ENCODE results near the gene AKR1B15. TPM values are rescaled to one million over a fixed set of nuclear protein-coding genes. Genes with fewer than 3 reads are reported as not detected.
A peak's percentile ranks its signal among the peaks of the same experiment; 100 is the strongest.

Gene AKR1B15
- total and polyA plus RNA-seq, 9 of the 15 experiments (the other 6 are each of a cell fraction or from before 2014, with no cell fraction given) = not detected

- TF ChIP-seq HES1 (IDR thresholded peaks at IDR 0.05; ENCODE audit: low read depth) = peak; percentile 85; the same call in 1 of the 2 replicates
- TF ChIP-seq BDP1 (IDR thresholded peaks at IDR 0.05; ENCODE audit: insufficient read depth, insufficient read length) = no peak
These were observed 44.9 kb downstream of the AKR1B15 start (continued) for GRCh38 chr7:134593530-134594392.

GRCh38 chr7:134594877-134595276, 46.0 kb downstream of the AKR1B15 start:
- intact Hi-C loops (cut with micrococcal nuclease) = no loop called here
- Histone ChIP-seq H2AFZ (ENCODE audit: low read depth, low read length) (no peak overlapping the region), H3K9ac (ENCODE audit: insufficient read depth in 1 of 2, low read depth in 2 of 2, low read length in 2 of 2) (no peak overlapping the region), H3K79me2 (ENCODE audit: control insufficient read depth, insufficient read depth, low read length) (no peaks in the 10 kb centered on the region), H4K20me1 (replicated peaks; ENCODE audit: control insufficient read depth, insufficient read depth, low read length) (no peaks in the 10 kb centered on the region), H3K4me3 (no peak overlapping the region), H3K27ac (ENCODE audit: extremely low read depth, low read depth, low read length) (no peak overlapping the region), H3K9me1 (ENCODE audit: control insufficient read depth, insufficient read depth, low read length) (no peaks in the 10 kb centered on the region), H3K9me3 (replicated peaks; ENCODE audit: control insufficient read depth, insufficient read depth, low read depth, low read length) (no peaks in the 10 kb centered on the region), H3K36me3 (ENCODE audit: control insufficient read depth, insufficient read depth, low read length) (no peaks in the 10 kb centered on the region), H3K4me1 (replicated peaks in 1 of 2; ENCODE audit: control insufficient read depth in 2 of 2, insufficient read depth in 2 of 2, low read length in 2 of 2) (no peaks in the 10 kb centered on the region), H3K27me3 (ENCODE audit: control insufficient read depth in 2 of 2, insufficient read depth in 2 of 2, low read length in 2 of 2) (peaks cover 0 to 10% of the 10 kb centered on the region in 2 experiments; a peak in 2 of 5 replicates), H3K4me2 (ENCODE audit: insufficient read depth, low read length) (no peak overlapping the region)
- 0% methylated on average over 1 of the region's 1 CpG for WGBS (ENCODE audit: insufficient coverage, low coverage, missing lambda C conversion rate)
- in situ Hi-C loops (cut with MboI) = no loop called here
- FAIRE-seq = no peak
- DNase-seq (ENCODE audit: extremely low read depth in 1 of 4, low spot score in 3 of 4) = no peak
- ChIA-PET POLR2A (no interaction called here), CTCF (ENCODE audit: low intra/inter-chr PET ratio) (no interaction called here)
- no TSS peak for BruUV-seq (replicated peaks)
- TF ChIP-seq TCF15 (CRISPR knock-in tag; IDR thresholded peaks at IDR 0.05) = no peak
- TF ChIP-seq FIP1L1 (IDR thresholded peaks at IDR 0.05; ENCODE audit: low read depth, low read length, poor library complexity, severe bottlenecking) = no peak
- TF ChIP-seq ZSCAN32 (CRISPR knock-in tag; IDR thresholded peaks at IDR 0.05) = no peak
- no peak for TF ChIP-seq ZNF76 (CRISPR knock-in tag; IDR thresholded peaks at IDR 0.05; ENCODE audit: borderline replicate concordance)
- TF ChIP-seq ZBTB1 (CRISPR knock-in tag; IDR thresholded peaks at IDR 0.05; ENCODE audit: borderline replicate concordance, low read depth) = no peak
- TF ChIP-seq CEBPG (CRISPR knock-in tag; IDR thresholded peaks at IDR 0.05) = no peak
- peak; percentile 42 to 95; a peak in 3 of 4 replicates for TF ChIP-seq CEBPG (tag; conservative IDR thresholded peaks at IDR 0.05 in 1 of 2, IDR thresholded peaks at IDR 0.05 in 1 of 2)
- no peak for TF ChIP-seq ZNF133 (CRISPR knock-in tag; IDR thresholded peaks at IDR 0.05)
- TF ChIP-seq CEBPB (tag; IDR thresholded peaks at IDR 0.05) = peak; percentile 82
- TF ChIP-seq ARNT (IDR thresholded peaks at IDR 0.05) = no peak
- TF ChIP-seq ZNF512 (tag; IDR thresholded peaks at IDR 0.05) = peak; percentile 62
- no peak for ATAC-seq

Data from K562 (cell line).